ENCODE results near the gene AP2S1. TPM values are rescaled to one million over a fixed set of nuclear protein-coding genes. Genes with fewer than 3 reads are reported as not detected.
A peak's percentile ranks its signal among the peaks of the same experiment; 100 is the strongest.
"Not testable (repeated sequence)": the region's sequence is repeated elsewhere in the genome, so short reads cannot be mapped to it uniquely, and the experiment has no call there.

AP2S1 gene
- total and polyA plus RNA-seq, 2 experiments from 2014 or later: 140 to 299 TPM

DNA sequence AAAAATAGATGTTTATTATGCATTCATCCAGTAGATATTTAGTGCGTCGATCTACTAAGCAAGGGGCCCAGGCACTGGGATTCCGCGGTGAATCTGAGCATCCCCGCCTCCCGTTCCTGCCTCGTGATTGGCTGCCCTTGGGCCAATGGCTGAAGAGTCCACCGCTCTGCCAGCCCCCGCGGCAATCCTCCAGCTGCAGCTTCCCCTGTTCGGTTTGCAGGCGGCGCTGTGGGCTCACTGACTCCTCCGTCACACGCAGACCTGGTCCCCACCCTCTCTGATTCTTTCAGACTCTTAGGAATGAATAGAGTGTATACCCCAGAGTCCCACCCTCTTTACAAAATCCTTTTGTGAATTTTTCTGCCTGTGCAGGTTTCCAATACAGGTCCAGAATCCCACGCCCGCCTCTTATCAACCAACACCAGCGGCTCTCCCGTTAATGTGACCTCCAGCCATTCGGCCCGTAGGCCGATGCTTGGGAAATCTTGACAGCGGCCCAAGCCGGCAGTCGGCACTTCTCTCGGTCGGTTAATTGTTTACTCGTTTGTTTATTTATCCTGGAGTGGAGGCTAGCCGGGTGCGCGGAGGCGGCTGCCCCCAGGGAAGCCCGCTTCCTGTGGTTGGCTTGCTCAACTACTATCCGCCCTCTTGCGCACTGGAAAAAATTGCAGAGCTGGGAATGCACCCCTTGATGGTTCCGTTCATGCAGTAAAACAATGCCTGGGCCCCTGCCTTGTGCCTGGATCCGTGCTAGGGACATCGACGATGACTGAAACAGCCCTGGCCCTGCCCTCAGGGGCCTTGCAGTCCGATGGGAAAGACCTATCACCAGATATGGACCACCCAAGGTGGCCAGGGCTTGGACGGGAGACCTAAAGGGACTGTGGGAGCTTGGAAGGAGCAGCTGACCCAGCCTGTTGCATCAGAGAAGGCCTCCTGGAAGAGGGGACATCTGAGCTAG is 5.7 kb upstream of the AP2S1 start (continued):
- TF ChIP-seq, protein P1, sequence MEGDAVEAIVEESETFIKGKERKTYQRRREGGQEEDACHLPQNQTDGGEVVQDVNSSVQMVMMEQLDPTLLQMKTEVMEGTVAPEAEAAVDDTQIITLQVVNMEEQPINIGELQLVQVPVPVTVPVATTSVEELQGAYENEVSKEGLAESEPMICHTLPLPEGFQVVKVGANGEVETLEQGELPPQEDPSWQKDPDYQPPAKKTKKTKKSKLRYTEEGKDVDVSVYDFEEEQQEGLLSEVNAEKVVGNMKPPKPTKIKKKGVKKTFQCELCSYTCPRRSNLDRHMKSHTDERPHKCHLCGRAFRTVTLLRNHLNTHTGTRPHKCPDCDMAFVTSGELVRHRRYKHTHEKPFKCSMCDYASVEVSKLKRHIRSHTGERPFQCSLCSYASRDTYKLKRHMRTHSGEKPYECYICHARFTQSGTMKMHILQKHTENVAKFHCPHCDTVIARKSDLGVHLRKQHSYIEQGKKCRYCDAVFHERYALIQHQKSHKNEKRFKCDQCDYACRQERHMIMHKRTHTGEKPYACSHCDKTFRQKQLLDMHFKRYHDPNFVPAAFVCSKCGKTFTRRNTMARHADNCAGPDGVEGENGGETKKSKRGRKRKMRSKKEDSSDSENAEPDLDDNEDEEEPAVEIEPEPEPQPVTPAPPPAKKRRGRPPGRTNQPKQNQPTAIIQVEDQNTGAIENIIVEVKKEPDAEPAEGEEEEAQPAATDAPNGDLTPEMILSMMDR (conservative IDR thresholded peaks at IDR 0.05; ENCODE audit: low read depth in 2 of 2): peak; percentile 75 to 93

DNA sequence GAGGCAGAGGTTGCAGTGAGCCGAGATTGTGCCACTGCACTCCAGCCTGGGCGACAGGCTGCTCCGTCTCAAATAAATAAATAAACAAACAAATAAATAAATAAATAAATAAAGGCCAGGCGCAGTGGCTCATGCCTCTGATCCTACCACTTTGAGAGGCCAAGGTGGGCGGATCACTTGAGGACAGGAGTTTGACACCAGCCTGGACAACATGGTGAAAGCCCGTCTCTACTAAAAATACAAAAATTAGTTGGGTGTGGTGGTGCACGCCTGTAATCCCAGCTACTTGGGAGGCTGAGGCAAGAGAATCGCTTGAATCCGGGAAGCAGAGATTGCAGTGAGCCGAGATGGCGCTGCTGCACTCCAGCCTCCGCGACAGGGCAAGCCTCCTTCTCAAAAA is 4.1 kb upstream of the AP2S1 start:
- H3K4me1 Mint-ChIP-seq: peaks cover 20% of the 10 kb centered on the region
- H3F3A ChIP-seq (replicated peaks; ENCODE audit: low read depth): peaks cover 23% of the 10 kb centered on the region
- H3K27ac Mint-ChIP-seq; H3K27me3 ChIP-seq (ENCODE audit: insufficient read depth); H3K36me3 Mint-ChIP-seq (ENCODE audit: low read depth); H2AFZ ChIP-seq; H3K4me3 Mint-ChIP-seq; H3K36me3 ChIP-seq (ENCODE audit: insufficient read depth); H3K9me2 ChIP-seq (ENCODE audit: insufficient read depth); H3K27ac ChIP-seq (ENCODE audit: low read depth); H4K20me1 ChIP-seq (replicated peaks; ENCODE audit: insufficient read depth); H3K9me3 Mint-ChIP-seq; ATAC-seq; DNase-seq (ENCODE audit: low spot score); H3K4me2 ChIP-seq; H3K4me3 ChIP-seq: not testable (repeated sequence)
- H3K4me1 ChIP-seq (ENCODE audit: insufficient read depth): peaks cover 17% of the 10 kb centered on the region
- H3K79me2 ChIP-seq (replicated peaks; ENCODE audit: insufficient read depth): peaks cover 19% of the 10 kb centered on the region
- H3K27me3 Mint-ChIP-seq (ENCODE audit: insufficient read depth, low read depth, poor library complexity): peaks cover 15% of the 10 kb centered on the region

DNA sequence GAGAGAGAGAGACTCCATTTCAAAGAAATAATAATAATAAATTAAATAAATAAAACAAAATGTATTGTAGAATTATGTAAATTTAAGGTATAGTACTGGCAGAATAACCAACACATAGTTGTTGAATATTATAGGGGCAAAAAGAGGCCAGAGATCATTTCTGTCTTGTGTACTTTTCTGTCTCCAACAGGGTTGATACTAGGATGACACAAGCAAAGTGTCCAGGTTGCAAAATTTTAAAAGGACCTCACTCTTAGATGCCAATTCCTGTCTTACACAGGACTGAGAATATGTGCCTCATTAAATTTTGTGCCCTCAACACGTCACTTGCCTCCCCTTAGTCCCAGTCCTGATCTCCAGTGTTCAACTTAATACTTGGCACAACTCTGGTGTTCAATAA is 2.2 kb upstream of the AP2S1 start:
- Histone ChIP-seq H3F3A (replicated peaks; ENCODE audit: low read depth) (peaks cover 17% of the 10 kb centered on the region), H2AFZ (no peak overlapping the region), H4K20me1 (replicated peaks; ENCODE audit: insufficient read depth) (no peaks in the 10 kb centered on the region), H3K4me1 (ENCODE audit: insufficient read depth) (peaks cover 15% of the 10 kb centered on the region), H3K27me3 (ENCODE audit: insufficient read depth) (peaks cover 6% of the 10 kb centered on the region; the same call in 1 of the 2 replicates), H3K4me3 (no peak overlapping the region), H3K27ac (ENCODE audit: low read depth) (no peak overlapping the region), H3K4me2 (no peak overlapping the region), H3K36me3 (ENCODE audit: insufficient read depth) (no peaks in the 10 kb centered on the region), H3K79me2 (replicated peaks; ENCODE audit: insufficient read depth) (peaks cover 26% of the 10 kb centered on the region), H3K9me2 (ENCODE audit: insufficient read depth) (no peaks in the 10 kb centered on the region)
- peaks cover 21% of the 10 kb centered on the region for H3K4me1 Mint-ChIP-seq
- DNase-seq (ENCODE audit: low spot score) (no peak), ATAC-seq (no peak)
- no peak overlapping the region for H3K4me3 Mint-ChIP-seq
- H3K9me3 Mint-ChIP-seq: peaks cover 5% of the 10 kb centered on the region; the same call in 1 of the 3 replicates
- TF ChIP-seq EZH2phosphoT487 (IDR thresholded peaks at IDR 0.05; ENCODE audit: unreplicated experiment) (no peak), CREB1 (CRISPR knock-in tag; IDR thresholded peaks at IDR 0.05; ENCODE audit: low read depth) (no peak), ZNF331 (CRISPR knock-in tag; IDR thresholded peaks at IDR 0.05; ENCODE audit: low read depth) (no peak)
- peaks cover 2% of the 10 kb centered on the region for H3K36me3 Mint-ChIP-seq (ENCODE audit: low read depth)
- H3K27ac Mint-ChIP-seq: no peak overlapping the region
- H3K27me3 Mint-ChIP-seq (ENCODE audit: insufficient read depth, low read depth, poor library complexity): peaks cover 14% of the 10 kb centered on the region

DNA sequence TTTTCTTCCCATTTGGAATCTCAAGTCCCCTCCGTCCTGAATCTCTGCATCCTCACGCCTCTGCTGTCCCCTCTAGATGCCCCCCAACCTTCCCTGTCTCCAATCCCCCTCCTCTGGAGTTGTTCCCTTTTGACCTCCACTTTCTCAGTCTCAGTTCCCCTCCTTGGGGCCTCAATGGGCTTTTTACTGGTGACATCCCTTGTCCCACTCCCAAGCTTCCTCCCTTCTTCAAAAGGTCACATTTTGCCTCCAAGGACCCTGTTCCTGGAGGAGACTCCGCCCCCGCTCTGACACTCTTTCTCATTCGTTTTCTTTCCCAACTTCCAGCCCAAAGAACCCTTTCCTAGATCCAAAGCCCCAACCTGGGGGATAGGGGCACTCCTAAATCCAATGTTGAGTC is 1.0 kb downstream of the AP2S1 start:
- no peak overlapping the region for H2AFZ ChIP-seq
- 0 out of 2 replicates have a peak, but pooled peaks cover 5% of the 10 kb centered on the region for H3F3A ChIP-seq (replicated peaks; ENCODE audit: low read depth)
- Mint-ChIP-seq H3K4me3 (peak overlapping the region; percentile 90), H3K27me3 (ENCODE audit: insufficient read depth, low read depth, poor library complexity) (peaks cover 11% of the 10 kb centered on the region), H3K9me3 (0 out of 3 replicates have a peak, but pooled peaks cover 5% of the 10 kb centered on the region), H3K4me1 (peaks cover 11% of the 10 kb centered on the region), H3K27ac (peak overlapping the region; percentile 99), H3K36me3 (ENCODE audit: low read depth) (peaks cover 20% of the 10 kb centered on the region)
- no peaks in the 10 kb centered on the region for H3K9me2 ChIP-seq (ENCODE audit: insufficient read depth)
- peak overlapping the region; percentile 89 for H3K4me2 ChIP-seq
- ATAC-seq (no peak), DNase-seq (ENCODE audit: low spot score) (peak; percentile 33)
- peaks cover 37% of the 10 kb centered on the region for H3K79me2 ChIP-seq (replicated peaks; ENCODE audit: insufficient read depth)
- peak overlapping the region; percentile 73 for H3K4me3 ChIP-seq
- peaks cover 8% of the 10 kb centered on the region; the same call in 1 of the 2 replicates for H3K4me1 ChIP-seq (ENCODE audit: insufficient read depth)
- H4K20me1 ChIP-seq (replicated peaks; ENCODE audit: insufficient read depth): no peaks in the 10 kb centered on the region; the same call in 1 of the 2 replicates
- H3K27ac ChIP-seq (ENCODE audit: low read depth): peak overlapping the region; percentile 94
- no peaks in the 10 kb centered on the region for H3K27me3 ChIP-seq (ENCODE audit: insufficient read depth)
- no peaks in the 10 kb centered on the region for H3K36me3 ChIP-seq (ENCODE audit: insufficient read depth)
- TF ChIP-seq EZH2phosphoT487 (IDR thresholded peaks at IDR 0.05; ENCODE audit: unreplicated experiment) (no peak), ZNF331 (CRISPR knock-in tag; IDR thresholded peaks at IDR 0.05; ENCODE audit: low read depth) (no peak), JUNB (IDR thresholded peaks at IDR 0.05; ENCODE audit: unreplicated experiment) (no peak), EZH2 (IDR thresholded peaks at IDR 0.05; ENCODE audit: low read depth, unreplicated experiment) (no peak), POLR2AphosphoS5 (IDR thresholded peaks at IDR 0.05; ENCODE audit: low read depth) (no peak)
- TF ChIP-seq, protein P1 (conservative IDR thresholded peaks at IDR 0.05; ENCODE audit: low read depth in 2 of 2): no peak
- TF ChIP-seq, protein P2, sequence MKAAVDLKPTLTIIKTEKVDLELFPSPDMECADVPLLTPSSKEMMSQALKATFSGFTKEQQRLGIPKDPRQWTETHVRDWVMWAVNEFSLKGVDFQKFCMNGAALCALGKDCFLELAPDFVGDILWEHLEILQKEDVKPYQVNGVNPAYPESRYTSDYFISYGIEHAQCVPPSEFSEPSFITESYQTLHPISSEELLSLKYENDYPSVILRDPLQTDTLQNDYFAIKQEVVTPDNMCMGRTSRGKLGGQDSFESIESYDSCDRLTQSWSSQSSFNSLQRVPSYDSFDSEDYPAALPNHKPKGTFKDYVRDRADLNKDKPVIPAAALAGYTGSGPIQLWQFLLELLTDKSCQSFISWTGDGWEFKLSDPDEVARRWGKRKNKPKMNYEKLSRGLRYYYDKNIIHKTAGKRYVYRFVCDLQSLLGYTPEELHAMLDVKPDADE (IDR thresholded peaks at IDR 0.05): no peak

All from GM23338 (cell line).